Kidney epithelial cell (primary cell): ENCODE measurements around the gene PPDPF. TPM values are rescaled to one million over a fixed set of nuclear protein-coding genes. Genes with fewer than 3 reads are reported as not detected.

Experiments
- DNase-seq: peaks from one replicate; pipeline ENCODE4 v3.0.0-alpha.2; 2010; ENCODE audit warnings: low read depth
- H3K27me3 ChIP-seq: 2 replicates; pipeline ENCODE4 v1.6.0; 2011; ENCODE audit warnings: low read length; ENCODE audit not compliant: control insufficient read depth, insufficient read depth
- H3K36me3 ChIP-seq: 2 replicates; pipeline ENCODE4 v1.5.1; 2011; ENCODE audit warnings: low read length; ENCODE audit not compliant: control insufficient read depth, insufficient read depth
- H3K4me3 ChIP-seq: 2 replicates; pipeline ENCODE4 v1.5.1; 2011; ENCODE audit warnings: low read depth, mild to moderate bottlenecking, control low read depth, low read length
- total RNA-seq: library from RNA; depleted of rRNA; stranded (reverse); fragments of >200 nt; gene quantifications from 2 replicates; pipeline ENCODE4 v1.2.3, GENCODE V29; 2015
- TF ChIP-seq, protein P1 (sequence below): IDR thresholded peaks from 2 replicates; pipeline ENCODE4 v1.5.1; 2011; ENCODE audit warnings: mild to moderate bottlenecking, moderate library complexity, low read length, control low read depth, inconsistent platforms; ENCODE audit not compliant: insufficient read depth, poor library complexity, severe bottlenecking

PPDPF gene, protein sequence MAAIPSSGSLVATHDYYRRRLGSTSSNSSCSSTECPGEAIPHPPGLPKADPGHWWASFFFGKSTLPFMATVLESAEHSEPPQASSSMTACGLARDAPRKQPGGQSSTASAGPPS
- total RNA-seq, result 114 and 211 TPM in 2 replicates

DNA sequence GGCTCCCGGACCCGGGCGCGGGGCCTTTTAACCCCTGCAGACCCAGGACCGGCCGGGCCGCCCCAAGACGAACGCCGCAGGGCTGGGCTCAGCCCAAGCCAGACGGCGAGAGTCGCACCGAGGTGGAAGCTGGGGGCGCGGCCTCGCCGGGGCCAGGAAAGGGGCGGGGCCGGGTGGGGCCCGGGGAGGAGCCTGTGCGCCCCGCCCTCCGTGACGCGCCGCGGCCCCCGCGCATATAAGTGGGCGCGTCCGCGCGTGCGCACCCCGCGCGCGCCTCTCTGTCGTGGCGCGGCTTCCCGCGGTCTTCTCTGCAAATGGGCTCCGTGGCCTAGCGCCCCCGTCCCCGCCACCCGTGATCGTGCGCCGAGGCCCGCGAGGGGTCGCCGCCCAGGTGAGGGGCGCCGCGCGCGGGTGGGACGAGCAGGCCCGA is at the start of gene PPDPF:
Gene PPDPF (plus strand): TSS at position 262 of the 430 bp plus-strand sequence. CDS start 544 bp downstream, outside the sequence.
- no peak for DNase-seq
- peaks cover 8% of the 10 kb centered on the region for H3K36me3 ChIP-seq
- peak within 1 kb of the TSS; percentile 86 for H3K4me3 ChIP-seq
- TF ChIP-seq, protein P1, sequence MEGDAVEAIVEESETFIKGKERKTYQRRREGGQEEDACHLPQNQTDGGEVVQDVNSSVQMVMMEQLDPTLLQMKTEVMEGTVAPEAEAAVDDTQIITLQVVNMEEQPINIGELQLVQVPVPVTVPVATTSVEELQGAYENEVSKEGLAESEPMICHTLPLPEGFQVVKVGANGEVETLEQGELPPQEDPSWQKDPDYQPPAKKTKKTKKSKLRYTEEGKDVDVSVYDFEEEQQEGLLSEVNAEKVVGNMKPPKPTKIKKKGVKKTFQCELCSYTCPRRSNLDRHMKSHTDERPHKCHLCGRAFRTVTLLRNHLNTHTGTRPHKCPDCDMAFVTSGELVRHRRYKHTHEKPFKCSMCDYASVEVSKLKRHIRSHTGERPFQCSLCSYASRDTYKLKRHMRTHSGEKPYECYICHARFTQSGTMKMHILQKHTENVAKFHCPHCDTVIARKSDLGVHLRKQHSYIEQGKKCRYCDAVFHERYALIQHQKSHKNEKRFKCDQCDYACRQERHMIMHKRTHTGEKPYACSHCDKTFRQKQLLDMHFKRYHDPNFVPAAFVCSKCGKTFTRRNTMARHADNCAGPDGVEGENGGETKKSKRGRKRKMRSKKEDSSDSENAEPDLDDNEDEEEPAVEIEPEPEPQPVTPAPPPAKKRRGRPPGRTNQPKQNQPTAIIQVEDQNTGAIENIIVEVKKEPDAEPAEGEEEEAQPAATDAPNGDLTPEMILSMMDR, result no peak
- H3K27me3 ChIP-seq, result peaks cover 2% of the 10 kb centered on the region

DNA sequence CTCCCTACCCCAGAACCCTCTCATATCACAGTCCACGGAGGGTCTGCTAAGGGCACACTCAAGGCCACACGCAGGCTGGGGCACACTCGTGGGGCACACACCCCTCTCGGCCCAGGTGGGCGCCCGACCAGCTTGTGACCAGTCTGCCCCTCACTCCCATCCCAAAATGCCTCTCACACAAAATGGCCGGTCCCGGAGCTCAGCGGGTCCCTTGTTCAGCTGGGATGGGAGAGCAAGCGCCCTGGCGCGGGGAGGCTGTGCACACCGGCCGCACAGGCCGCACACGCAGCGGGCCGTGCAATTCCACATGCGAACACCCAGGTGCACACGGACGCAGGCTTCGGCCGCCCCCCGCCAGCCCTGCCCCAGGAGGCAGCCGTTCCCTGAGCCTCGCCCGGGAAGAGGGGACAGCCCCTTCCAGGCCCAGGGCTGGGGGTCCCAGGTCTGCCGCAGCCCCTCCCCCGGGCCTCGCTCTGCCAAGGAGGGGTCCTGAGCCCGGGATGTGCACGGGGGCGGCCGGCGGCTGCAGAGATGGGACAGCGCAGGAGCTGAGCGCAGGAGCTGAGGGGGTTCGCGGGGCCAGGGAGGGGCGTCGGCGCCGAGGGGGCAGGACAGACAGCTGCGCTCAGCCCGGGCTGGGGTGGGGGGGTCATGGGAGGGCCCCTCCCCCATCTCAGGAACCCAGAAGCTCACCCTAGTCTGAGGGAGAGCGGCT is 49.4 kb upstream of the PPDPF start:
- H3K4me3 ChIP-seq, result no peak overlapping the region
- no peak for DNase-seq
- H3K27me3 ChIP-seq, result peaks cover 79% of the 10 kb centered on the region
- no peaks in the 10 kb centered on the region for H3K36me3 ChIP-seq
- TF ChIP-seq, protein P1, result no peak

DNA sequence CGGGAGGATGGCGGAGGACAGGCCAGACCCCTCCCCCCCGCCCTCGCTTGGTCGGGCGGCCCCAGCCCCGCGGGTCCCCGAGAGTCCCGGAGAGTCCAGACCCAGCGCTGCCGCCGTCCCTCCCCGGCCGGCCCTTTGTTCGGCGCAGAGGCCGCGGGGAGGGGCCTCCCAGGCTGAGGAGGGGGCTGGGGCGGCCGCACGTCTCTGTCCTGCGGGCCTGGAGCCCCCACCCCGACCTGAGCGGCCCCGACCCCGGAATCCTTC is 48.9 kb upstream of the PPDPF start:
- Histone ChIP-seq H3K4me3 (no peak overlapping the region), H3K27me3 (peaks cover 75% of the 10 kb centered on the region)
- TF ChIP-seq, protein P1, result no peak

DNA sequence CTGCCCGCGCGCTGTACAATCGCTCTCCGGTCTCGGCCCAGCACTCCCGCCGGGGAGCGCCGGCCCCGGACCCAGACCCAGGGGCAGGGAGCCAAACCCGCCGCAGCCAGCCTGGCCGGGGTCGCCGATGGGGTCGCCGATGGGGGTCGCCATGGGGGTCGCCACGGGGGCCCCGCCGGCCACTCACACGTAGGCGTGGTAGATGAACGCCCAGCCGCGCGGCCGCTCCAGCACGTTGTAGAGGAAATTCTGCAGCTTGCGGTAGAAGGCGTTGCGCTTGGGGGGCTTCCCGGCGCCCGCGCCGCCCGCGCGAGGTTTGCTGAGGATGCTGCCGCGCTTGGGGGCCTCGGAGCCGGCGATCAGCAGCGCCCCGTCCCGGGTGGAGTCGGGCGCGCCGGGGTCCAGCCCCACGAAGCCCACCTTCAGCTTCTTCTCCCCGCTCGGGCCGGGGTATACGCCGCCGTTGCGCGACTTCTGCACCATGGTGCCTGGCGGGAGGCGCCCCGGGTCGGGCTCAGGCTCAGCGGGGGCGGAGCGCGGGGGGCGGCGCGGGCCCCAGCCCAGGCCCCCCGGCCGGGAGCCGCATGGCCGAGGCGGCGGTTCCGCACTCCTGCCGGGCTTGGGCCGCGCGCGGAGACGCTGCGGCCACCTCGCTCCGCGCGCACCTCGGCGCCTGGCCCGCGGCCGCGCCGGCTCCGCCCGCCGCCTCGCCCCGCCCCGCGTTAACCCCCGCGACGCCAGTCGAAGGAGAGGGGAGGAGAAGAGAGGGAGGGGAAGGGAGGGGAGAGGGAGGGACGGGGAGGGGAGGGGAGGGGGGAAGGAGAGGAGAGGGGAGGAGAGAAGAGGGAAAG is 48.4 kb upstream of the PPDPF start, which contains the start of gene KCNQ2:
Gene KCNQ2 (minus strand): TSS at position 675 of the 851 bp plus-strand sequence. CDS start 192 bp downstream, at position 483.
- no peak within 1 kb of the TSS for H3K4me3 ChIP-seq
- H3K36me3 ChIP-seq, result no peaks in the 10 kb centered on the region
- peaks cover 75% of the 10 kb centered on the region for H3K27me3 ChIP-seq
- no peak for DNase-seq
- TF ChIP-seq, protein P1, result no peak

More for the DNA sequence above, 48.9 kb upstream of the PPDPF start:
- DNase-seq, result no peak
- no peaks in the 10 kb centered on the region for H3K36me3 ChIP-seq

DNA sequence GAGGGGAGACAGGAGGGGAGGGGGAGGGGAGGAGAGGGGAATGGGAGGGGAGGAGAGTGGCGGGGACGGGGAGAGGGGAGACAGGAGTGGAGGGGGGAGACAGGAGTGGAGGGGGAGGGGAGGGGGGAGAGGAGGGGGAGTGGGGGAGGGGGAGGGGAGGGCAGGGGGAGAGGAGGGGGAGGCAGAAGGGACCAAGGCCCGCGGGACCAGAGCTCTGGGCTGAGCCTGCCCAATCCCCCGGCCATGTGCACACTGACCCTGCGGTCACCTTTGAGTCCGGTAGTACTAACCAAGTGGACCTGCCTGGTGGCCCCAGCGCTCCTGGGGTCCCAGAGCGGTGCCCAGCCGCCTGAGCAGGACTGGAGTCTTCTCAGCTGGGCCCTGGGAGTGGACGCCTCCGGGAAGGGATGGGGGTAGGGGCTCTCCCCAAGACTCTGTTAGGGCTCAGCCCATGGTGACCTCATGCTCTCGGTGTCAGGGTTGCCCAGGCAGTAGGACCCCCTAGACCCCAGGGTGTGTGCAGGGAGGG is 47.6 kb upstream of the PPDPF start:
- DNase-seq, result no peak
- Histone ChIP-seq H3K4me3 (no peak overlapping the region), H3K27me3 (peaks cover 81% of the 10 kb centered on the region), H3K36me3 (no peaks in the 10 kb centered on the region)
- TF ChIP-seq, protein P1, result no peak
